WTC11 (cell line): ENCODE data around the gene NRG2. TPM values are rescaled to one million over a fixed set of nuclear protein-coding genes. Genes with fewer than 3 reads are reported as not detected.
A peak's percentile ranks its signal among the peaks of the same experiment; 100 is the strongest.

ENCODE experiments used
- ATAC-seq: fragments of 200-7000 bp; cut with Tn5 transposase; 2 replicates; pipeline ENCODE4 v1.10.0; 2021; ENCODE audit warnings: mild to moderate bottlenecking, moderate library complexity
- CTCF ChIA-PET: fragments of 300-600 bp; sonication (Branson Sonifier 250); formaldehyde crosslinking; loops from one replicate; lab custom pipeline; 2021; ENCODE audit warnings: antibody characterized with exemption; lab: Charles Lee
- POLR2A ChIA-PET: fragments of 350-600 bp; sonication (Branson Sonifier 250); formaldehyde crosslinking; loops from one replicate; lab custom pipeline; 2021; ENCODE audit warnings: antibody characterized with exemption; lab: Charles Lee
- DNase-seq: peaks from one replicate; pipeline ENCODE4 v3.0.0; 2021; ENCODE audit warnings: low spot score
- H3K27ac Mint-ChIP-seq: 2 replicates; pipeline ENCODE4 v1.8.0; 2021; ENCODE audit warnings: mixed read lengths
- H3K27me3 Mint-ChIP-seq: 2 replicates; pipeline ENCODE4 v1.8.0; 2021; ENCODE audit warnings: low read depth, mild to moderate bottlenecking, moderate library complexity, mixed read lengths
- H3K36me3 Mint-ChIP-seq: 2 replicates; pipeline ENCODE4 v1.8.0; 2021; ENCODE audit warnings: mixed read lengths
- H3K4me1 Mint-ChIP-seq: 2 replicates; pipeline ENCODE4 v1.8.0; 2022; ENCODE audit warnings: mixed read lengths
- H3K4me3 Mint-ChIP-seq: 2 replicates; pipeline ENCODE4 v1.8.0; 2021; ENCODE audit warnings: mild to moderate bottlenecking, moderate library complexity, mixed read lengths
- H3K9me3 Mint-ChIP-seq: 2 replicates; pipeline ENCODE4 v1.8.0; 2021; ENCODE audit warnings: mixed read lengths
- ESRRA ChIP-seq: sonication (generic); formaldehyde crosslinking; IDR thresholded peaks from 2 replicates; pipeline ENCODE4 v1.8.1; 2022; ENCODE audit warnings: mild to moderate bottlenecking, missing genetic modification reagents, borderline replicate concordance
- PRRX2 ChIP-seq: fragments of 250-450 bp; sonication (Bioruptor Pico); IDR thresholded peaks from 2 replicates; pipeline ENCODE4 v1.8.0; 2021; ENCODE audit warnings: mild to moderate bottlenecking
- RELA ChIP-seq: sonication (generic); formaldehyde crosslinking; IDR thresholded peaks from 2 replicates; pipeline ENCODE4 v1.8.1; 2022; ENCODE audit warnings: missing genetic modification reagents, mild to moderate bottlenecking, borderline replicate concordance
- SMAD3 ChIP-seq: sonication (generic); formaldehyde crosslinking; IDR thresholded peaks from 2 replicates; pipeline ENCODE4 v1.8.0; 2022; ENCODE audit warnings: missing genetic modification reagents, mild to moderate bottlenecking, borderline replicate concordance
- SMAD4 ChIP-seq: sonication (generic); formaldehyde crosslinking; IDR thresholded peaks from 2 replicates; pipeline ENCODE4 v1.8.0; 2022; ENCODE audit warnings: mild to moderate bottlenecking, missing genetic modification reagents
- SP1 ChIP-seq: sonication (generic); formaldehyde crosslinking; conservative IDR thresholded peaks from 2 replicates; pipeline ENCODE4 v1.8.1; 2022; ENCODE audit warnings: missing genetic modification reagents
- TCF7 ChIP-seq: sonication (generic); formaldehyde crosslinking; IDR thresholded peaks from 2 replicates; pipeline ENCODE4 v1.8.0; 2022; ENCODE audit warnings: mild to moderate bottlenecking, low read depth, missing genetic modification reagents, moderate library complexity
- ZNF232 ChIP-seq: sonication (generic); formaldehyde crosslinking; IDR thresholded peaks from 2 replicates; pipeline ENCODE4 v1.8.0; 2022; ENCODE audit warnings: mild to moderate bottlenecking, missing genetic modification reagents
- ZNF416 ChIP-seq: fragments of 250-450 bp; sonication (Bioruptor Pico); IDR thresholded peaks from 2 replicates; pipeline ENCODE4 v1.9.0; 2021; ENCODE audit warnings: mild to moderate bottlenecking, inconsistent platforms
- total RNA-seq: library from RNA; stranded (reverse); gene quantifications from 3 replicates; pipeline ENCODE4 v1.2.3, GENCODE V29; 2021
- TF ChIP-seq, protein P1 (sequence below): sonication (generic); formaldehyde crosslinking; IDR thresholded peaks from 2 replicates; pipeline ENCODE4 v1.8.0; 2022; ENCODE audit warnings: mild to moderate bottlenecking, missing genetic modification reagents
- TF ChIP-seq, protein P2 (sequence below): sonication (generic); formaldehyde crosslinking; IDR thresholded peaks from 2 replicates; pipeline ENCODE4 v1.8.1; 2022; ENCODE audit warnings: mild to moderate bottlenecking, missing genetic modification reagents, moderate library complexity, borderline replicate concordance
- TF ChIP-seq, protein P3 (sequence below): fragments of 250-450 bp; sonication (Bioruptor Pico); IDR thresholded peaks from 2 replicates; pipeline ENCODE4 v1.9.0; 2021; ENCODE audit warnings: mild to moderate bottlenecking, borderline replicate concordance
- TF ChIP-seq, protein P4 (sequence below): fragments of 250-450 bp; sonication (Bioruptor Pico); IDR thresholded peaks from 2 replicates; pipeline ENCODE4 v1.9.0; 2021; ENCODE audit warnings: moderate library complexity, mild to moderate bottlenecking, inconsistent platforms, borderline replicate concordance
- TF ChIP-seq, protein P5 (sequence below): sonication (generic); formaldehyde crosslinking; IDR thresholded peaks from 2 replicates; pipeline ENCODE4 v1.8.1; 2023; ENCODE audit warnings: mild to moderate bottlenecking, missing genetic modification reagents, moderate library complexity
- TF ChIP-seq, protein P6 (sequence below): sonication (generic); formaldehyde crosslinking; IDR thresholded peaks from 2 replicates; pipeline ENCODE4 v1.8.0; 2023; ENCODE audit warnings: missing genetic modification reagents
- TF ChIP-seq, protein P7 (sequence below): sonication (generic); formaldehyde crosslinking; IDR thresholded peaks from 2 replicates; pipeline ENCODE4 v1.8.0; 2022; ENCODE audit warnings: missing genetic modification reagents

The NRG2 gene
- total RNA-seq, 1 experiment from 2014 or later, result 0.44 TPM

DNA sequence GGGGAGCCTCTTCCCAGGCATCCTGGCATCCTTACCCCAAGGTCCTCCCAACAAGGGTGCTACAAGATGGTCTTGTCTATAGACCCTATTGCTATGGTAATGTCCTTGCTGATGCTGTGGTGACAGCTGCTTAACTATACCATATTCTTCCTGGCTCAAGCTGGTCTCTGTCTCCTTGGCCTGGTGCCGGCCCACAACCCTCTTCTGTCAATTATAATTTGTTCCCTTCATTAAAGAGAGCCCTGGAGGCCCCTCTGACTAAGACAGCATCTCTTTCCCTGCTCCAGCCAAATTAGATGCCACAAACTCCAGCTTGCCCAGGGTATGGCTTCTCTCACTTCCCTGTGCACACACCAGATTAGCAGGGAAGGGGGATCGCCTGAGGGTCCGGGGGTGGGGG lies 160.8 kb downstream of the NRG2 start:
- POLR2A ChIA-PET, result no interaction called here
- H3K4me1 Mint-ChIP-seq, result peaks cover 10% of the 10 kb centered on the region
- CTCF ChIA-PET, result interaction anchor here (1.0 to 5.7 kb wide), 4 partner anchors 10 to 95 kb away, joined by 3 to 61 read pairs (median 10); no protein-coding TSS in a partner anchor
- no peak overlapping the region for H3K27ac Mint-ChIP-seq
- ATAC-seq (no peak), DNase-seq (no peak)
- no peaks in the 10 kb centered on the region for H3K9me3 Mint-ChIP-seq
- H3K27me3 Mint-ChIP-seq, result peaks cover 2% of the 10 kb centered on the region; the same call in 1 of the 2 replicates
- no peaks in the 10 kb centered on the region for H3K36me3 Mint-ChIP-seq
- no peak overlapping the region for H3K4me3 Mint-ChIP-seq
- no peak for TF ChIP-seq ESRRA (CRISPR knock-in tag)

DNA sequence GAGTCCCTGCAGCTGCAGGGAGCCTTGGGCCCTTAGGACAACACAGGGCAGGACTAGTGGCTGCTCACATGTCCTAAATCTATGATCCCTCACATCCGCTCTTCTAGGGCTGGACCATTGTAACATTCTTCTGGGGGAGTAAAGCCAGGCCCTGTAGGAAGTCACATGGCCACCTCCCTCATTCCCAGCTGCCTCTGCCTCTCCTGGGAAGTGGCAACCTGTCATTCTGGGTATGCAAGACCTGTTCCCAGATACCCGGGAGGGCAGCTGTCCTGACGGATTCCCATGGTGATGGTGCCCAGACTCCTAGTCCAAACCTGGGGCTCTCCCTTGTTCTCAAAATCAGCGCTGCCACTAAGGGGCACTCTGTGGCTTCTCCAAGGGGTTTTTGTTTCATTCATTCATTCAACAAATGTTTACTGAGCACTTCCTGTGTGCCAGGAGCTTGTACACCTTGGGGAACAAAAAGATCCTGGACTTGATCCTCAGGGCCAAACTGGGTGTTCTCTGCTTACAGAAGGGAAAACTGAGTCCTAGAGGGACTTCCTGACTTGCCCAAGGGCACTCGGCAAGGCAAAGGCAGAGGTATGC lies 161.9 kb downstream of the NRG2 start:
- no peak overlapping the region for H3K4me3 Mint-ChIP-seq
- ATAC-seq, result no peak
- ChIA-PET POLR2A (no interaction called here), CTCF (interaction anchor here (0.6 to 5.7 kb wide), 8 partner anchors 9 to 248 kb away, joined by 3 to 61 read pairs (median 4); no protein-coding TSS in a partner anchor)
- no peak for TF ChIP-seq RELA (CRISPR knock-in tag)
- TF ChIP-seq, protein P1, sequence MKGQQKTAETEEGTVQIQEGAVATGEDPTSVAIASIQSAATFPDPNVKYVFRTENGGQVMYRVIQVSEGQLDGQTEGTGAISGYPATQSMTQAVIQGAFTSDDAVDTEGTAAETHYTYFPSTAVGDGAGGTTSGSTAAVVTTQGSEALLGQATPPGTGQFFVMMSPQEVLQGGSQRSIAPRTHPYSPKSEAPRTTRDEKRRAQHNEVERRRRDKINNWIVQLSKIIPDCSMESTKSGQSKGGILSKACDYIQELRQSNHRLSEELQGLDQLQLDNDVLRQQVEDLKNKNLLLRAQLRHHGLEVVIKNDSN (CRISPR knock-in tag), result 0 out of 2 replicates have a peak, but pooled peaks have one; percentile 16
- TF ChIP-seq, protein P2, sequence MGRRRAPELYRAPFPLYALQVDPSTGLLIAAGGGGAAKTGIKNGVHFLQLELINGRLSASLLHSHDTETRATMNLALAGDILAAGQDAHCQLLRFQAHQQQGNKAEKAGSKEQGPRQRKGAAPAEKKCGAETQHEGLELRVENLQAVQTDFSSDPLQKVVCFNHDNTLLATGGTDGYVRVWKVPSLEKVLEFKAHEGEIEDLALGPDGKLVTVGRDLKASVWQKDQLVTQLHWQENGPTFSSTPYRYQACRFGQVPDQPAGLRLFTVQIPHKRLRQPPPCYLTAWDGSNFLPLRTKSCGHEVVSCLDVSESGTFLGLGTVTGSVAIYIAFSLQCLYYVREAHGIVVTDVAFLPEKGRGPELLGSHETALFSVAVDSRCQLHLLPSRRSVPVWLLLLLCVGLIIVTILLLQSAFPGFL (CRISPR knock-in tag), result no peak
- DNase-seq, result no peak
- H3K4me1 Mint-ChIP-seq, result peaks cover 16% of the 10 kb centered on the region
- H3K27ac Mint-ChIP-seq, result no peak overlapping the region; the same call in 1 of the 2 replicates
- H3K36me3 Mint-ChIP-seq, result no peaks in the 10 kb centered on the region
- H3K27me3 Mint-ChIP-seq, result peaks cover 2% of the 10 kb centered on the region; the same call in 1 of the 2 replicates
- no peaks in the 10 kb centered on the region for H3K9me3 Mint-ChIP-seq

DNA sequence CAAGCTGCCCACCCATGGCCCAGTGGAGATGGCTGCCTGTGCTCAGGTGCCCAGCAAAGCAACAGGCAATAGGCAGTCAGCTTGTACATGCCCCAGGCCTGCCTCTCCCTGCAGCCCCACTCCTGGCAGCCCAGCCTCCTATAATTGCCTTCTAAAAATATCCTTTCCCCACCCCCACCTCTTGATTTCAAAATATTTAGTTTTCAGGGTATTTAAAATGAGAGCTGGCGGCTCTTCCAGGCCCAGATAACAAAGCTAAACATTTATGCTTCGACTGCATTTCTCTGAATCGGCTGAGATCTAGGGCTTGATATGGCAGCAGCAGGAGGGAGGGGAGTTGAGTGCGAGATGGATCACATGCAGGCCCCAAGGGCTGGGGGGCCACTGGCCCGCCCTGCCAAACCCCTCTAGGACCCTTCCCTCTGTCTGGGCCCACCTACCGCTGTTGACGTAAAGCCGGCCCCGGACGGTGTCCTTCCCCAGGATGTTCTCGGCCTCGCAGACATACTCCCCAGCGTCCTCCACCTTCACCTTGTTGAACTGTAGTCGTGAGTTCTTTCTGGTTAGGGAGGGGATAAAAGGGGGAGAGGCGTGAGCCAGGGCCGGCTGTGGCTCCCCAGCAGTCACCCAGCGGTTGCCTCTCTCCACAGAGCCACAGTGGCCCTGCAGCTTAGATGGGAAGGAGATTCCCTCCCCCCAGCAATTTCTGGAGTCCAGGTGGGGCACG lies 162.5 kb downstream of the NRG2 start:
- peaks cover 6% of the 10 kb centered on the region for H3K9me3 Mint-ChIP-seq
- ChIA-PET CTCF (interaction anchor here (0.6 to 5.7 kb wide), 9 partner anchors 8 to 276 kb away, joined by 3 to 61 read pairs (median 4); no protein-coding TSS in a partner anchor), POLR2A (interaction anchor here (0.5 kb wide), 1 partner anchor 104 kb away, joined by 4 read pairs; no protein-coding TSS in a partner anchor)
- no peak for ATAC-seq
- DNase-seq, result no peak
- H3K4me3 Mint-ChIP-seq, result no peak overlapping the region
- 0 out of 2 replicates have a peak, but pooled peaks cover under 1% of the 10 kb centered on the region for H3K36me3 Mint-ChIP-seq
- H3K27ac Mint-ChIP-seq, result no peak overlapping the region
- peaks cover 2% of the 10 kb centered on the region; the same call in 1 of the 2 replicates for H3K27me3 Mint-ChIP-seq
- peaks cover 16% of the 10 kb centered on the region for H3K4me1 Mint-ChIP-seq
- TF ChIP-seq, protein P3, sequence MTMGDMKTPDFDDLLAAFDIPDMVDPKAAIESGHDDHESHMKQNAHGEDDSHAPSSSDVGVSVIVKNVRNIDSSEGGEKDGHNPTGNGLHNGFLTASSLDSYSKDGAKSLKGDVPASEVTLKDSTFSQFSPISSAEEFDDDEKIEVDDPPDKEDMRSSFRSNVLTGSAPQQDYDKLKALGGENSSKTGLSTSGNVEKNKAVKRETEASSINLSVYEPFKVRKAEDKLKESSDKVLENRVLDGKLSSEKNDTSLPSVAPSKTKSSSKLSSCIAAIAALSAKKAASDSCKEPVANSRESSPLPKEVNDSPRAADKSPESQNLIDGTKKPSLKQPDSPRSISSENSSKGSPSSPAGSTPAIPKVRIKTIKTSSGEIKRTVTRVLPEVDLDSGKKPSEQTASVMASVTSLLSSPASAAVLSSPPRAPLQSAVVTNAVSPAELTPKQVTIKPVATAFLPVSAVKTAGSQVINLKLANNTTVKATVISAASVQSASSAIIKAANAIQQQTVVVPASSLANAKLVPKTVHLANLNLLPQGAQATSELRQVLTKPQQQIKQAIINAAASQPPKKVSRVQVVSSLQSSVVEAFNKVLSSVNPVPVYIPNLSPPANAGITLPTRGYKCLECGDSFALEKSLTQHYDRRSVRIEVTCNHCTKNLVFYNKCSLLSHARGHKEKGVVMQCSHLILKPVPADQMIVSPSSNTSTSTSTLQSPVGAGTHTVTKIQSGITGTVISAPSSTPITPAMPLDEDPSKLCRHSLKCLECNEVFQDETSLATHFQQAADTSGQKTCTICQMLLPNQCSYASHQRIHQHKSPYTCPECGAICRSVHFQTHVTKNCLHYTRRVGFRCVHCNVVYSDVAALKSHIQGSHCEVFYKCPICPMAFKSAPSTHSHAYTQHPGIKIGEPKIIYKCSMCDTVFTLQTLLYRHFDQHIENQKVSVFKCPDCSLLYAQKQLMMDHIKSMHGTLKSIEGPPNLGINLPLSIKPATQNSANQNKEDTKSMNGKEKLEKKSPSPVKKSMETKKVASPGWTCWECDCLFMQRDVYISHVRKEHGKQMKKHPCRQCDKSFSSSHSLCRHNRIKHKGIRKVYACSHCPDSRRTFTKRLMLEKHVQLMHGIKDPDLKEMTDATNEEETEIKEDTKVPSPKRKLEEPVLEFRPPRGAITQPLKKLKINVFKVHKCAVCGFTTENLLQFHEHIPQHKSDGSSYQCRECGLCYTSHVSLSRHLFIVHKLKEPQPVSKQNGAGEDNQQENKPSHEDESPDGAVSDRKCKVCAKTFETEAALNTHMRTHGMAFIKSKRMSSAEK, result no peak
- TF ChIP-seq SP1 (CRISPR knock-in tag) (no peak), SMAD4 (CRISPR knock-in tag) (no peak), ZNF232 (no peak), PRRX2 (no peak), ZNF416 (no peak), TCF7 (CRISPR knock-in tag) (no peak), SMAD3 (no peak)
- TF ChIP-seq, protein P4, sequence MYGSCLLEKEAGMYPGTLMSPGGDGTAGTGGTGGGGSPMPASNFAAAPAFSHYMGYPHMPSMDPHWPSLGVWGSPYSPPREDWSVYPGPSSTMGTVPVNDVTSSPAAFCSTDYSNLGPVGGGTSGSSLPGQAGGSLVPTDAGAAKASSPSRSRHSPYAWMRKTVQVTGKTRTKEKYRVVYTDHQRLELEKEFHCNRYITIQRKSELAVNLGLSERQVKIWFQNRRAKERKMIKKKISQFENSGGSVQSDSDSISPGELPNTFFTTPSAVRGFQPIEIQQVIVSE, result no peak
- TF ChIP-seq, protein P5, sequence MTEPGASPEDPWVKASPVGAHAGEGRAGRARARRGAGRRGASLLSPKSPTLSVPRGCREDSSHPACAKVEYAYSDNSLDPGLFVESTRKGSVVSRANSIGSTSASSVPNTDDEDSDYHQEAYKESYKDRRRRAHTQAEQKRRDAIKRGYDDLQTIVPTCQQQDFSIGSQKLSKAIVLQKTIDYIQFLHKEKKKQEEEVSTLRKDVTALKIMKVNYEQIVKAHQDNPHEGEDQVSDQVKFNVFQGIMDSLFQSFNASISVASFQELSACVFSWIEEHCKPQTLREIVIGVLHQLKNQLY, result no peak
- TF ChIP-seq, protein P6, sequence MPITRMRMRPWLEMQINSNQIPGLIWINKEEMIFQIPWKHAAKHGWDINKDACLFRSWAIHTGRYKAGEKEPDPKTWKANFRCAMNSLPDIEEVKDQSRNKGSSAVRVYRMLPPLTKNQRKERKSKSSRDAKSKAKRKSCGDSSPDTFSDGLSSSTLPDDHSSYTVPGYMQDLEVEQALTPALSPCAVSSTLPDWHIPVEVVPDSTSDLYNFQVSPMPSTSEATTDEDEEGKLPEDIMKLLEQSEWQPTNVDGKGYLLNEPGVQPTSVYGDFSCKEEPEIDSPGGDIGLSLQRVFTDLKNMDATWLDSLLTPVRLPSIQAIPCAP (CRISPR knock-in tag), result no peak
- TF ChIP-seq, protein P7, sequence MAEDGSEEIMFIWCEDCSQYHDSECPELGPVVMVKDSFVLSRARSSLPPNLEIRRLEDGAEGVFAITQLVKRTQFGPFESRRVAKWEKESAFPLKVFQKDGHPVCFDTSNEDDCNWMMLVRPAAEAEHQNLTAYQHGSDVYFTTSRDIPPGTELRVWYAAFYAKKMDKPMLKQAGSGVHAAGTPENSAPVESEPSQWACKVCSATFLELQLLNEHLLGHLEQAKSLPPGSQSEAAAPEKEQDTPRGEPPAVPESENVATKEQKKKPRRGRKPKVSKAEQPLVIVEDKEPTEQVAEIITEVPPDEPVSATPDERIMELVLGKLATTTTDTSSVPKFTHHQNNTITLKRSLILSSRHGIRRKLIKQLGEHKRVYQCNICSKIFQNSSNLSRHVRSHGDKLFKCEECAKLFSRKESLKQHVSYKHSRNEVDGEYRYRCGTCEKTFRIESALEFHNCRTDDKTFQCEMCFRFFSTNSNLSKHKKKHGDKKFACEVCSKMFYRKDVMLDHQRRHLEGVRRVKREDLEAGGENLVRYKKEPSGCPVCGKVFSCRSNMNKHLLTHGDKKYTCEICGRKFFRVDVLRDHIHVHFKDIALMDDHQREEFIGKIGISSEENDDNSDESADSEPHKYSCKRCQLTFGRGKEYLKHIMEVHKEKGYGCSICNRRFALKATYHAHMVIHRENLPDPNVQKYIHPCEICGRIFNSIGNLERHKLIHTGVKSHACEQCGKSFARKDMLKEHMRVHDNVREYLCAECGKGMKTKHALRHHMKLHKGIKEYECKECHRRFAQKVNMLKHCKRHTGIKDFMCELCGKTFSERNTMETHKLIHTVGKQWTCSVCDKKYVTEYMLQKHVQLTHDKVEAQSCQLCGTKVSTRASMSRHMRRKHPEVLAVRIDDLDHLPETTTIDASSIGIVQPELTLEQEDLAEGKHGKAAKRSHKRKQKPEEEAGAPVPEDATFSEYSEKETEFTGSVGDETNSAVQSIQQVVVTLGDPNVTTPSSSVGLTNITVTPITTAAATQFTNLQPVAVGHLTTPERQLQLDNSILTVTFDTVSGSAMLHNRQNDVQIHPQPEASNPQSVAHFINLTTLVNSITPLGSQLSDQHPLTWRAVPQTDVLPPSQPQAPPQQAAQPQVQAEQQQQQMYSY (CRISPR knock-in tag), result no peak
